Psoas muscle (tissue), 8 donors: Measurements from ENCODE around the gene FNDC3B. TPM values are rescaled to one million over a fixed set of nuclear protein-coding genes. Genes with fewer than 3 reads are reported as not detected.

Experiments used
- ATAC-seq, 4 donors: fragments of 200-7000 bp; cut with Tn5 transposase; one replicate each; pipeline ENCODE4 v1.9.1; 2020; ENCODE audit warnings: moderate library complexity in 3 of 4, mild to moderate bottlenecking in 2 of 4
- DNase-seq, 2 donors: peaks; one replicate each; pipeline ENCODE4 v3.0.0-alpha.2; 2020
- H3K27ac ChIP-seq: fragments of 200-600 bp; one replicate; pipeline ENCODE4 v1.8.0; 2022
- H3K27me3 ChIP-seq, 3 donors: fragments of 200-600 bp in 1 of 3; one replicate each; pipeline versions ENCODE4 v1.6.1 to v1.8.0; 2013 to 2022; ENCODE audit warnings: low read length in 2 of 3, mild to moderate bottlenecking in 2 of 3, moderate library complexity in 1 of 3; ENCODE audit not compliant: insufficient read depth in 3 of 3
- H3K36me3 ChIP-seq, 2 donors: fragments of 200-600 bp in 1 of 2; one replicate each; pipeline versions ENCODE4 v1.6.1 to v1.8.0; 2013 to 2022; ENCODE audit warnings: low read depth in 1 of 2, mild to moderate bottlenecking in 1 of 2, moderate library complexity in 1 of 2; ENCODE audit not compliant: insufficient read depth in 1 of 2
- H3K4me1 ChIP-seq: fragments of 200-600 bp; one replicate; pipeline ENCODE4 v1.8.0; 2022
- H3K4me3 ChIP-seq: fragments of 200-600 bp; one replicate; pipeline ENCODE4 v1.8.0; 2022; ENCODE audit warnings: mild to moderate bottlenecking
- H3K9me3 ChIP-seq: fragments of 200-600 bp; one replicate; pipeline ENCODE4 v1.8.0; 2022
- CTCF ChIP-seq: fragments of 200-600 bp; IDR thresholded peaks from one replicate; pipeline ENCODE4 v1.8.0; 2022; ENCODE audit warnings: antibody characterized with exemption
- WGBS, 3 donors: extraction: QIAGEN DNeasy Blood & Tissue Kit; methylation state at CpG; one replicate each; pipeline versions ENCODE4 v1.1.6 to v1.1.7; 2013; 5-methylcytosine and 5-hydroxymethylcytosine counted together
- intact Hi-C, 2 donors: fragments of 100-400 bp; cut with DNase I; formaldehyde crosslinking; loops; one replicate each; pipeline versions ENCODE4 v1.11.0 to v1.14.2; 2022
- polyA plus RNA-seq, 3 donors: library from polyadenylated mRNA; stranded (reverse); fragments of 200-250 nt; gene quantifications; one replicate each; pipeline ENCODE4 v1.2.3, GENCODE V29; 2013
- total RNA-seq, 4 donors: library from RNA; stranded (reverse); fragmentation: NEBNext Ultra II Directional in 2 of 4; extraction: Animal tissue kit (Norgen Biotek cat#: 25700) in 2 of 4; gene quantifications; one replicate each; pipeline versions ENCODE4 v1.2.1 to v1.2.4, GENCODE V29; 2021 to 2023
- donor health status: healthy with polysubstance abuse.
- donor health status: DM: no; HTN: no; CAD: no; lungs with moderate emphysema.
- donor health status: Bipolar disorder and iron deficiency.
- donor health status: healthy.
- donor health status: DM: yes; HTN: yes; CAD: no.
- donor health status: DM: no; HTN: no; CAD: no.
- donor health status: DM: no; HTN: no; CAD: no.
- donor health status: DM: yes; HTN: yes; CAD: no.

Gene FNDC3B
- total and polyA plus RNA-seq, 7 donors: 12.4 to 133 (median 50.8) TPM

GRCh38 chr3:172357850-172358754, 318.7 kb downstream of the FNDC3B start:
- no peak for TF ChIP-seq CTCF
- Histone ChIP-seq H3K27me3 (no peaks in the 10 kb centered on the region), H3K36me3 (peaks cover 2 to 26% of the 10 kb centered on the region in 2 donors), H3K9me3 (no peaks in the 10 kb centered on the region), H3K4me1 (peaks cover 26% of the 10 kb centered on the region), H3K27ac (no peak overlapping the region), H3K4me3 (no peak overlapping the region)
- DNase-seq: peak; percentile 54 to 66
- ATAC-seq: peak; percentile 60 to 88 (median 76)
- WGBS, 3 donors: 63 to 73% (median 64%) methylated on average over 6 of the region's 6 CpGs
- intact Hi-C loops: no loop called here

- peaks cover 2 to 25% of the 10 kb centered on the region in 2 donors for H3K36me3 ChIP-seq
Measured at GRCh38 chr3:172359231-172359630, 319.9 kb downstream of the FNDC3B start.

GRCh38 chr3:172359996-172360395, 320.6 kb downstream of the FNDC3B start:
- no peak for ATAC-seq
- Histone ChIP-seq H3K4me3 (no peak overlapping the region), H3K27me3 (no peaks in the 10 kb centered on the region), H3K36me3 (peaks cover 2 to 26% of the 10 kb centered on the region in 2 donors), H3K9me3 (no peaks in the 10 kb centered on the region), H3K4me1 (peaks cover 26% of the 10 kb centered on the region), H3K27ac (no peak overlapping the region)
- WGBS, 3 donors: 84 to 90% (median 87%) methylated on average over 2 of the region's 2 CpGs
- TF ChIP-seq CTCF: no peak
- intact Hi-C loops: loop anchor here in 1 of 2 donors (10.0 kb wide), 1 partner anchor 115 kb away; no protein-coding TSS in a partner anchor
- DNase-seq: no peak

More at GRCh38 chr3:172359231-172359630, 319.9 kb downstream of the FNDC3B start:
- intact Hi-C loops: no loop called here
- TF ChIP-seq CTCF: no peak
- Histone ChIP-seq H3K27me3 (no peaks in the 10 kb centered on the region), H3K4me3 (no peak overlapping the region), H3K9me3 (no peaks in the 10 kb centered on the region), H3K27ac (no peak overlapping the region), H3K4me1 (peaks cover 26% of the 10 kb centered on the region)
- 87 to 100% (median 94%) methylated on average over 1 of the region's 1 CpG for WGBS, 3 donors
- no peak for DNase-seq
- no peak for ATAC-seq

GRCh38 chr3:172362583-172362982, 323.2 kb downstream of the FNDC3B start:
- no peak for TF ChIP-seq CTCF
- intact Hi-C loops: loop anchor here in 1 of 2 donors (10.0 kb wide), 1 partner anchor 112 kb away; no protein-coding TSS in a partner anchor
- WGBS, 3 donors: 47 to 79% (median 62%) methylated on average over 1 of the region's 1 CpG
- DNase-seq (no peak), ATAC-seq (no peak)
- Histone ChIP-seq H3K27ac (no peak overlapping the region), H3K27me3 (no peaks in the 10 kb centered on the region), H3K9me3 (no peaks in the 10 kb centered on the region), H3K4me3 (no peak overlapping the region), H3K36me3 (peaks cover 5 to 30% of the 10 kb centered on the region in 2 donors), H3K4me1 (peaks cover 15% of the 10 kb centered on the region)
